Epithelial cell of esophagus (primary cell): ENCODE measurements around the gene UBC.

Experiments used
- DNase-seq: peaks from one replicate; pipeline ENCODE4 v3.0.0; 2010; ENCODE audit warnings: low read depth
- H3K4me3 ChIP-seq: 2 replicates; pipeline ENCODE4 v1.5.1; 2011; ENCODE audit warnings: mild to moderate bottlenecking, low read length, control low read depth
- CTCF ChIP-seq: IDR thresholded peaks from 2 replicates; pipeline ENCODE4 v1.5.1; 2011; ENCODE audit warnings: low read depth, mild to moderate bottlenecking, low read length, control low read depth, inconsistent platforms; ENCODE audit not compliant: insufficient read depth; ENCODE audit errors: missing control alignments

Gene UBC

DNA sequence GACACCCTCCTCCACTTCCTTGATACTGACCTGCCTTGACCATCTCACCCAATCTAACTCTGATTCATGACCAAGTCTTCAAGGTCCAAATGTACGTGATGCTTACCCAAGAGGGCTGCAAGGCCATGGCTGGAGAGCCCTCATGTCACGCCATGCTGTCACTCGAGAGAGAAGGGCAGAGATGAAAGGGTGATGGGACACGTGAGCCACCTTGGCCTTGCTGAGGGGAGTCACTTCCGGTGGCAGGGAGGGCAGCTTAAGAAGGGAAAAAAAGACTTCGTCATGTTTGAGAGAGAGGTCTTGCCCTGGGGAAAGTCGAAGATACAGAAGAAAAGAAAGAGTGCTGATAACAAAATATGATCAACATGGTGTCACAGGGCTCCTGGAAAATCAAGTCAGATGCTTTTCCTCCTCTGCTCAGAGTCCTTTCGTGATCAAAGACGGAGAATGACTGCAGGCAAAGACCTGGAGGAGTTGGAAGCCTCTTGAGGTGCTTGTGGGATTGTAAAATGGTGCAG lies 47.5 kb downstream of the UBC start:
- H3K4me3 ChIP-seq: no peak overlapping the region
- no peak for DNase-seq
- TF ChIP-seq CTCF: no peak

GRCh38 chr12:124866195-124866882 lies 48.1 kb downstream of the UBC start:
- no peak for TF ChIP-seq CTCF
- DNase-seq: no peak
- H3K4me3 ChIP-seq: no peak overlapping the region

DNA sequence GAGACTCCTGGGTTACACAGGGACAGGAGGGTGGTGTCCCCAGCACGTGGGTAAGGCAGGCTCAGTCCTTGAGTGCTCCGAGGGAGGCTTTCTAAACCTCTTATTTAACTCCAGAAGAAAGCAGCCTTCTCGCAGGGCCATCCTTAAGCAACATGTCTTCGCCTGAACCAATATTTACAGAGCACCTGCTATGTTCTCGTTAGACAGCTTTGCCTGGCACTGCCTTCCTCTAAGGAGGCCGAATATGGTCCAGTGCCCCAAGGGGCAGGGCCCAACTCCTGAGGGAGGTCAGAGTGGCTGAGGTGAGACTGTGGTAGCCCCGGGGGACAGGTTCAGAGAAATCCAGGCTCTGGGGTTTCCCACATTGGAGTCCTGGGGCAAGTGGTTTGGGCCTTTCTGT lies 48.7 kb downstream of the UBC start:
- no peak for TF ChIP-seq CTCF
- no peak for DNase-seq
- H3K4me3 ChIP-seq: no peak overlapping the region

- H3K4me3 ChIP-seq: peak overlapping the region; percentile 48
- DNase-seq: no peak
- no peak for TF ChIP-seq CTCF
Measured at GRCh38 chr12:124864326-124864752, 50.1 kb downstream of the UBC start.

DNA sequence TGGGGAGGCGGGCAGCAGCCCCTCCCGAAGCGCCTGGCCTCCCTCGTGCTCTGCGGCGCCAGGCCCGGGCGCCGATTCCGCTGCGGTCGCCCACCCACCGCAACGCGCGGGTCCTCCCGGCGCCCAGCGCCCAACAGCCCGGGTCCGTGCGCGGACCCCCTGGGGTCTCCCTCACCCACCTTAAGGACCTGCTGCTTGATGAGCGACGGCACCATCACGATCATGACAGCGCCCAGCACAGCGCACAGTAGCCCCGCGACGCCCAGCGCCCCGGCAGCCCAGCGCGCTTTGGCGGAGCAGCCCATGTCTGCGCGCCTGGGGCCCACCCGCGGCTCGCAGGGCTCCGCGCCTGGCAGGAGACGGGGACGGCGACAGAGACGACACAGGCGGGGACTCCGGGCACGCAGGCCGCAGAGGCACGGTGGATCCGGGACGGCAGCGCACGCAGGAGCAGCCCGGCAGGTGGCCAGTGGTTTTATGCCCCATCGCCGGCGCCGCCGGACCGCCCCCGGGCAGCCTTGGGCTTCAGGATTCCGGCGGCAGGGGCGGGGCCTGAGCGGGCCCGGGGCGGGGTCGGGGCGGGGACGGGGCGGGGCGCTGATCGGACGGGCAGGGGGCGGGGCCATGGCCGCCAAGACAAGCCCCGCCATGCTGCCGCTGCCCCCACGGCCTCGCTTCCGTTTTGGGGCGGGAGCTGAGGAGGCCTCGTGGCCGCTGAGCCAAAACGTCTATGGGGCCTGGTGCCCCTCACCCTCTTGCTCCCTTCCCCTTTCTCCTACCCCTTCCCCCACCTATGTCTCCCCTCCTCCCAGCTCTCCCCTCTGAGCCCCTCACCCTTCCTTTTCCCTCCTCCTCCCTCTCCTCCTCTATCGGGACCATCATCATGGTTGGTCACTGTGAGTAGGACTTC lies 50.8 kb downstream of the UBC start, which contains the start of gene SCARB1:
SCARB1 (minus strand) TSS at position 449 of the 910 bp plus-strand sequence; CDS start at position 305, 144 bp downstream.
- H3K4me3 ChIP-seq: peak within 1 kb of the TSS; percentile 55
- TF ChIP-seq CTCF: no peak
- peak; percentile 84 for DNase-seq

DNA sequence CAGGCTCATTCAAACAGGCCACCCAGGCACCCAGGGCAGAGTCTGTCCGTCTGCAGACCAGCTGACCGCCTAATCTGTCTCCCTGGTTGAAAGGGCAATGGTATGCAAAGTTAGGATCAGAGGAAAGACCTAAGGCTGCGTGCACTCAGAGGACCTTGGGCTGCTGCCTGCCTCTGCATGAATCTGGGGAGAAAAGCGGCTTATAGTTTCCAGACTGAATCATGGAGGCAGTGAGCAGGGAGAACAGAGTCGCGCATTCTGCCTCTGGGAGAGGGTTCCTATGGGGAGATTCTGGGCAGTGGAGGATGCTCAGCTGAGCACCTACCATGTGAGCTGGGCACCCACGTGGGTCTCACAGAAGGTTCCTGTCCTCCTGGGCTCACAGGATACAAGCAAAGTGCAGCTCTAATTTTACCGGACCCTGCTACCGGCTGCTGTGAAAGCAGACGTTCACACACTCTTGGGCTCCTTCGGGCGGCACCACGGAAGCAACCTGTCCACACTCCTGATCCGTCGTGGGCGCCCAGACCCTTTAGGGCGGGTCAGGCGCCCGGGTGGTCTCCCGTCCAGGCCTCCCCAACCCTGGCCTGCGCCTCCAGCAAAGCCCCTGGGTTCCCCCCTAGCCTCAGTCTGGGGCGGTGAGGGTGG lies 51.6 kb downstream of the UBC start:
- peak; percentile 44 for DNase-seq
- no peak for TF ChIP-seq CTCF
- H3K4me3 ChIP-seq: peak overlapping the region; percentile 55
